Activated CD4-positive, alpha-beta T cell treated with anti-CD3 and anti-CD28 coated beads for 36 hours (primary cell): ENCODE measurements around the gene PRPSAP1. TPM values are rescaled to one million over a fixed set of nuclear protein-coding genes. Genes with fewer than 3 reads are reported as not detected.

Source experiments
- ATAC-seq: fragments of 200-7000 bp; cut with Tn5 transposase; one replicate; pipeline ENCODE4 v1.10.0; 2021; ENCODE audit warnings: mild to moderate bottlenecking, moderate library complexity
- CTCF ChIA-PET: fragments of 350-600 bp; sonication (Branson Sonifier 250); formaldehyde crosslinking; loops from one replicate; lab custom pipeline; 2021; ENCODE audit warnings: antibody characterized with exemption; lab: Charles Lee
- POLR2A ChIA-PET: fragments of 350-600 bp; sonication (Branson Sonifier 250); formaldehyde crosslinking; loops from one replicate; lab custom pipeline; 2021; ENCODE audit warnings: antibody characterized with exemption, inconsistent platforms; lab: Charles Lee
- DNase-seq: peaks from one replicate; pipeline ENCODE4 v3.0.0-alpha.2; 2020
- H3K27ac Mint-ChIP-seq: one replicate; pipeline ENCODE4 v1.8.0; 2021; ENCODE audit warnings: mixed read lengths
- H3K27me3 Mint-ChIP-seq: one replicate; pipeline ENCODE4 v1.8.0; 2021; ENCODE audit warnings: mixed read lengths
- H3K36me3 Mint-ChIP-seq: one replicate; pipeline ENCODE4 v1.8.0; 2021; ENCODE audit warnings: low read depth, mixed read lengths
- H3K4me1 Mint-ChIP-seq: one replicate; pipeline ENCODE4 v1.8.0; 2021; ENCODE audit warnings: mixed read lengths
- H3K4me3 Mint-ChIP-seq: one replicate; pipeline ENCODE4 v1.8.0; 2021; ENCODE audit warnings: mild to moderate bottlenecking, moderate library complexity, mixed read lengths
- H3K9me3 Mint-ChIP-seq: one replicate; pipeline ENCODE4 v1.8.0; 2021; ENCODE audit warnings: low read depth, mixed read lengths
- intact Hi-C, 2 experiments: fragments of 100-400 bp; cut with DNase I in 1 of 2; cut with micrococcal nuclease in 1 of 2; formaldehyde crosslinking; loops; one replicate each; pipeline versions ENCODE4 v1.14.2 to v1.15.1; 2022 to 2024; cut with DNase I, micrococcal nuclease
- total RNA-seq, 2 experiments: library from RNA; stranded (reverse); gene quantifications; one replicate each; pipeline ENCODE4 v1.2.3, GENCODE V29; 2021

PRPSAP1 gene
- total RNA-seq, 2 experiments from 2014 or later, result 26.7 to 34.9 TPM

GRCh38 chr17:76293106-76293505 lies 60.6 kb downstream of the PRPSAP1 start:
- Mint-ChIP-seq H3K27me3 (no peaks in the 10 kb centered on the region), H3K36me3 (peaks cover 3% of the 10 kb centered on the region), H3K9me3 (no peaks in the 10 kb centered on the region), H3K4me1 (no peaks in the 10 kb centered on the region), H3K27ac (no peak overlapping the region), H3K4me3 (no peak overlapping the region)
- intact Hi-C loops, result no loop called here
- ChIA-PET POLR2A (no interaction called here), CTCF (interaction anchor here (0.9 to 1.2 kb wide), 2 partner anchors 11 to 167 kb away, joined by 3 read pairs; no protein-coding TSS in a partner anchor)
- no peak for ATAC-seq
- no peak for DNase-seq

GRCh38 chr17:76292567-76292966 lies 61.1 kb downstream of the PRPSAP1 start:
- Mint-ChIP-seq H3K27ac (no peak overlapping the region), H3K4me1 (no peaks in the 10 kb centered on the region), H3K4me3 (no peak overlapping the region), H3K36me3 (peaks cover 3% of the 10 kb centered on the region), H3K27me3 (no peaks in the 10 kb centered on the region), H3K9me3 (no peaks in the 10 kb centered on the region)
- ChIA-PET CTCF (no interaction called here), POLR2A (no interaction called here)
- ATAC-seq (no peak), DNase-seq (no peak)
- intact Hi-C loops, result no loop called here

GRCh38 chr17:76281573-76282371 lies 71.9 kb downstream of the PRPSAP1 start:
- ATAC-seq (no peak), DNase-seq (no peak)
- Mint-ChIP-seq H3K9me3 (no peaks in the 10 kb centered on the region), H3K4me3 (no peak overlapping the region), H3K27me3 (no peaks in the 10 kb centered on the region), H3K27ac (no peak overlapping the region), H3K4me1 (peaks cover 8% of the 10 kb centered on the region), H3K36me3 (no peaks in the 10 kb centered on the region)
- intact Hi-C loops, result no loop called here
- ChIA-PET POLR2A (no interaction called here), CTCF (interaction anchor here (0.6 to 4.4 kb wide), 8 partner anchors 10 to 310 kb away, joined by 3 to 150 read pairs (median 6); partner anchors contain the start of gene UBALD2)

- intact Hi-C loops, result no loop called here
- H3K27me3 Mint-ChIP-seq, result no peaks in the 10 kb centered on the region
- H3K27ac Mint-ChIP-seq, result no peak overlapping the region
- DNase-seq (no peak), ATAC-seq (no peak)
- H3K4me3 Mint-ChIP-seq, result no peak overlapping the region
- ChIA-PET CTCF (interaction anchor here (0.5 to 4.4 kb wide), 17 partner anchors 11 to 267 kb away, joined by 3 to 150 read pairs (median 9); partner anchors contain the start of genes FOXJ1 and UBALD2), POLR2A (interaction anchor here (0.7 to 0.9 kb wide), 3 partner anchors 12 to 95 kb away, joined by 3 read pairs; no protein-coding TSS in a partner anchor)
- H3K4me1 Mint-ChIP-seq, result peaks cover 16% of the 10 kb centered on the region
- H3K9me3 Mint-ChIP-seq, result no peaks in the 10 kb centered on the region
- no peaks in the 10 kb centered on the region for H3K36me3 Mint-ChIP-seq
These were observed 73.1 kb downstream of the PRPSAP1 start for GRCh38 chr17:76280650-76281049.

GRCh38 chr17:76279742-76280287 lies 73.9 kb downstream of the PRPSAP1 start:
- H3K4me3 Mint-ChIP-seq, result no peak overlapping the region
- no peaks in the 10 kb centered on the region for H3K9me3 Mint-ChIP-seq
- DNase-seq, result no peak
- no peak overlapping the region for H3K27ac Mint-ChIP-seq
- ChIA-PET POLR2A (interaction anchor here (0.5 to 1.3 kb wide), 11 partner anchors 10 to 266 kb away, joined by 3 to 12 read pairs (median 3); no protein-coding TSS in a partner anchor), CTCF (interaction anchor here (0.5 to 4.4 kb wide), 58 partner anchors 9 to 1375 kb away, joined by 3 to 150 read pairs (median 5); partner anchors contain the start of genes EXOC7, FOXJ1, QRICH2 and UBALD2)
- intact Hi-C loops, result loop anchor here (1.0 to 10.0 kb wide), 4 partner anchors 159 to 375 kb away; partner anchors contain the start of genes EXOC7 (in 1 of the 2) and MRPL38 (in 1 of the 2)
- peaks cover 22% of the 10 kb centered on the region for H3K4me1 Mint-ChIP-seq
- H3K36me3 Mint-ChIP-seq, result no peaks in the 10 kb centered on the region
- no peak for ATAC-seq
- no peaks in the 10 kb centered on the region for H3K27me3 Mint-ChIP-seq

- Mint-ChIP-seq H3K9me3 (no peaks in the 10 kb centered on the region), H3K36me3 (no peaks in the 10 kb centered on the region), H3K4me3 (no peak overlapping the region), H3K4me1 (peaks cover 25% of the 10 kb centered on the region), H3K27me3 (no peaks in the 10 kb centered on the region), H3K27ac (no peak overlapping the region)
- DNase-seq, result peak; percentile 92
- ChIA-PET POLR2A (interaction anchor here (0.5 to 1.3 kb wide), 8 partner anchors 10 to 265 kb away, joined by 3 to 5 read pairs (median 3); no protein-coding TSS in a partner anchor), CTCF (interaction anchor here (0.6 to 4.4 kb wide), 59 partner anchors 10 to 1376 kb away, joined by 3 to 150 read pairs (median 5); partner anchors contain the start of genes EXOC7, FOXJ1 and UBALD2)
- peak; percentile 81 for ATAC-seq
- intact Hi-C loops, result loop anchor here (1.0 to 10.0 kb wide), 4 partner anchors 158 to 374 kb away; partner anchors contain the start of genes EXOC7 (in 1 of the 2) and MRPL38 (in 1 of the 2)
These were observed 74.6 kb downstream of the PRPSAP1 start for GRCh38 chr17:76278952-76279741.

- CTCF ChIA-PET, result interaction anchor here (0.6 to 4.4 kb wide), 17 partner anchors 10 to 336 kb away, joined by 3 to 150 read pairs (median 6); partner anchors contain the start of genes FOXJ1 and UBALD2
- intact Hi-C loops, result loop anchor here in 1 of 2 experiments (10.0 kb wide), 1 partner anchor 374 kb away; the partner anchor contains the start of gene MRPL38
- no peak for DNase-seq
- no peaks in the 10 kb centered on the region for H3K27me3 Mint-ChIP-seq
- no peak overlapping the region for H3K27ac Mint-ChIP-seq
- H3K4me1 Mint-ChIP-seq, result peaks cover 33% of the 10 kb centered on the region
- ATAC-seq, result no peak
- H3K4me3 Mint-ChIP-seq, result no peak overlapping the region
- POLR2A ChIA-PET, result no interaction called here
- H3K9me3 Mint-ChIP-seq, result no peaks in the 10 kb centered on the region
- H3K36me3 Mint-ChIP-seq, result peaks cover under 1% of the 10 kb centered on the region
These were observed 75.3 kb downstream of the PRPSAP1 start for GRCh38 chr17:76278268-76278908.

- intact Hi-C loops, result loop anchor here in 1 of 2 experiments (10.0 kb wide), 1 partner anchor 373 kb away; the partner anchor contains the start of gene MRPL38
- ChIA-PET POLR2A (no interaction called here), CTCF (interaction anchor here (0.6 to 4.4 kb wide), 14 partner anchors 9 to 337 kb away, joined by 3 to 150 read pairs (median 5); partner anchors contain the start of genes FOXJ1 and UBALD2)
- Mint-ChIP-seq H3K4me1 (peaks cover 41% of the 10 kb centered on the region), H3K36me3 (peaks cover 2% of the 10 kb centered on the region), H3K27ac (peak overlapping the region; percentile 74), H3K4me3 (no peak overlapping the region), H3K27me3 (no peaks in the 10 kb centered on the region), H3K9me3 (no peaks in the 10 kb centered on the region)
- DNase-seq, result peak; percentile 30
- no peak for ATAC-seq
These were observed 76.1 kb downstream of the PRPSAP1 start for GRCh38 chr17:76277300-76278267.

GRCh38 chr17:76276461-76277299 lies 77.0 kb downstream of the PRPSAP1 start:
- intact Hi-C loops, result loop anchor here in 1 of 2 experiments (10.0 kb wide), 1 partner anchor 372 kb away; the partner anchor contains the start of gene MRPL38

More at GRCh38 chr17:76276461-76277299, 77.0 kb downstream of the PRPSAP1 start:
- Mint-ChIP-seq H3K9me3 (no peaks in the 10 kb centered on the region), H3K27ac (peak overlapping the region; percentile 74), H3K4me1 (peaks cover 44% of the 10 kb centered on the region), H3K27me3 (no peaks in the 10 kb centered on the region), H3K4me3 (no peak overlapping the region), H3K36me3 (peaks cover 3% of the 10 kb centered on the region)
- DNase-seq, result peak; percentile 24
- no peak for ATAC-seq
- ChIA-PET CTCF (no interaction called here), POLR2A (interaction anchor here (1.4 kb wide), 1 partner anchor 97 kb away, joined by 5 read pairs; no protein-coding TSS in a partner anchor)
